OCI-LY3 (cell line): Measurements from ENCODE around the gene ADORA2A.

Experiments
- H2AFZ ChIP-seq: fragments of 200-600, 300-600 bp; shearing (Covaris generic); 2 replicates; pipeline ENCODE4 v1.6.0; 2014; ENCODE audit warnings: antibody characterized with exemption, low read depth, low read length
- H3K27ac ChIP-seq: fragments of 200-600, 300-600 bp; sonication (generic); 2 replicates; pipeline ENCODE4 v1.5.1; 2014; ENCODE audit warnings: mild to moderate bottlenecking, low read length, moderate library complexity, mixed read lengths
- H3K27me3 ChIP-seq: fragments of 200-600, 300-600 bp; sonication (generic); 2 replicates; pipeline ENCODE4 v1.6.1; 2014; ENCODE audit warnings: low read depth, low read length, mixed read lengths
- H3K36me3 ChIP-seq: fragments of 200-600, 300-600 bp; sonication (generic); replicated peaks from 2 replicates; pipeline ENCODE3; 2014; ENCODE audit warnings: low read depth, low read length, mixed read lengths
- H3K4me1 ChIP-seq: fragments of 300-600, 200-600 bp; sonication (generic); 2 replicates; pipeline ENCODE4 v1.6.1; 2014; ENCODE audit warnings: low read length, mixed read lengths
- H3K4me2 ChIP-seq: fragments of 200-600, 300-600 bp; sonication (generic); 2 replicates; pipeline ENCODE4 v1.6.1; 2014; ENCODE audit warnings: low read length, mixed read lengths
- H3K4me3 ChIP-seq: fragments of 300-600, 200-600 bp; sonication (generic); 2 replicates; pipeline ENCODE4 v1.5.1; 2014; ENCODE audit warnings: antibody characterized with exemption, mild to moderate bottlenecking, low read length, moderate library complexity
- H3K79me2 ChIP-seq: fragments of 300-600, 200-600 bp; shearing (Covaris generic); 2 replicates; pipeline ENCODE4 v1.6.1; 2014; ENCODE audit warnings: mild to moderate bottlenecking, low read length, mixed read lengths
- H3K9ac ChIP-seq: fragments of 300-600, 200-600 bp; shearing (Covaris generic); 2 replicates; pipeline ENCODE4 v1.6.0; 2014; ENCODE audit warnings: mild to moderate bottlenecking, low read length, moderate library complexity
- H3K9me3 ChIP-seq: fragments of 200-600, 300-600 bp; shearing (Covaris generic); 2 replicates; pipeline ENCODE4 v1.6.1; 2014; ENCODE audit warnings: low read length, mixed read lengths; ENCODE audit not compliant: insufficient read depth
- H4K20me1 ChIP-seq: fragments of 200-600, 300-600 bp; sonication (generic); 2 replicates; pipeline ENCODE4 v1.6.1; 2016; ENCODE audit warnings: low read length, mixed read lengths; ENCODE audit not compliant: insufficient read depth
- CTCF ChIP-seq: fragments of 200-600, 300-600 bp; sonication (generic); IDR thresholded peaks from 2 replicates; pipeline ENCODE4 v1.5.1; 2014; ENCODE audit warnings: antibody characterized with exemption, low read length, low read depth
- EZH2phosphoT487 ChIP-seq: fragments of 200-600 bp; shearing (Covaris generic); IDR thresholded peaks from 2 replicates; pipeline ENCODE4 v1.6.1; 2018; ENCODE audit warnings: antibody characterized with exemption, mixed run types, low read depth

The ADORA2A gene

GRCh38 chr22:24417901-24418641, 9.3 kb upstream of the ADORA2A start:
- H3K4me1 ChIP-seq, result 0 out of 2 replicates have a peak, but pooled peaks cover 4% of the 10 kb centered on the region
- H3K27ac ChIP-seq, result no peak overlapping the region
- H3K36me3 ChIP-seq, result peaks cover 13% of the 10 kb centered on the region
- H2AFZ ChIP-seq, result no peak overlapping the region
- H3K4me3 ChIP-seq, result no peak overlapping the region
- H3K9me3 ChIP-seq, result no peaks in the 10 kb centered on the region
- H3K27me3 ChIP-seq, result no peaks in the 10 kb centered on the region
- H3K79me2 ChIP-seq, result no peaks in the 10 kb centered on the region
- H4K20me1 ChIP-seq, result peaks cover 3% of the 10 kb centered on the region; the same call in 1 of the 2 replicates
- H3K4me2 ChIP-seq, result no peak overlapping the region
- TF ChIP-seq CTCF (no peak), EZH2phosphoT487 (no peak)
- no peak overlapping the region for H3K9ac ChIP-seq

DNA sequence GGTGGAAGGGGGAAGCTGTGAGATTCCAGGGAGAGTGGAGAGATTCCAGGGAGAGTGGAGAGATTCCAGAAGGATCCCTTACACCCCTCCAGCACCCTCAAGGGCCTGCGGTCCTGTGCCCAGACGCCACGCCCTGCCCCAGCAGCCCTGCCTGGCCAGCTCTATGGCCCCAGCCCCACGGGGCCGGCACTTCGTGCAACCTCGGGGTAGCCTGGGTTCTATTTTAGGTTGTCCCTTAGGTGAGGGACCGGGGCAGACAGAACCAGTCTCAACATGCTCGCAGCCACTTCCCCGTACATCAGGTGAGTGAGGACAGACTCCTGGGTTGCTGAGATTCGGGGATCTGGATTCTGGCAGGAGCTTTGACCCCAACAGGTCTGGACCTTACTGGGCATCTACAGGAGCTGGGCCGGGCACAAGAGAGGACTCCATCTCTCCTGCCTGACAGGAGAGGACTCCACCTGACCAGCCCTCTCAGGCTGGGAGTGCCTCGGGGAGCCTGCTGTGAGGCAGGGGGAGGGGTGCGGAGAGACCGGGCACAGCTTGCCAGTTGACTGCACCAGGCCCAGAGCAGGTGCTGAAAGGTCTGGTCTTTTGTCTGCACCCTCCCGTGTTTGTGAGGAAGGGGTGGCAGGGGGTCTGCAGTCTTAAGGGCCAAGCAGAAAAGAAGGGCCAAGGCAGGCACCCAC, 8.5 kb upstream of the ADORA2A start:
- Histone ChIP-seq H3K79me2 (no peaks in the 10 kb centered on the region), H3K27me3 (no peaks in the 10 kb centered on the region), H3K4me1 (0 out of 2 replicates have a peak, but pooled peaks cover 4% of the 10 kb centered on the region), H3K4me3 (no peak overlapping the region), H2AFZ (no peak overlapping the region), H3K4me2 (no peak overlapping the region), H3K27ac (no peak overlapping the region), H3K9me3 (no peaks in the 10 kb centered on the region), H4K20me1 (peaks cover 3% of the 10 kb centered on the region; the same call in 1 of the 2 replicates), H3K36me3 (peaks cover 13% of the 10 kb centered on the region), H3K9ac (no peak overlapping the region)
- TF ChIP-seq EZH2phosphoT487 (no peak), CTCF (no peak)

- H3K36me3 ChIP-seq, result peaks cover 13% of the 10 kb centered on the region
- H3K4me3 ChIP-seq, result no peak overlapping the region
- H3K4me2 ChIP-seq, result no peak overlapping the region
- peaks cover 3% of the 10 kb centered on the region; the same call in 1 of the 2 replicates for H3K27me3 ChIP-seq
- no peaks in the 10 kb centered on the region for H3K79me2 ChIP-seq
- no peak overlapping the region for H3K9ac ChIP-seq
- TF ChIP-seq EZH2phosphoT487 (no peak), CTCF (no peak)
- H3K27ac ChIP-seq, result no peak overlapping the region
- no peaks in the 10 kb centered on the region for H3K9me3 ChIP-seq
- peaks cover 3% of the 10 kb centered on the region; the same call in 1 of the 2 replicates for H4K20me1 ChIP-seq
- no peak overlapping the region for H2AFZ ChIP-seq
- 0 out of 2 replicates have a peak, but pooled peaks cover 4% of the 10 kb centered on the region for H3K4me1 ChIP-seq
Observed at GRCh38 chr22:24419475-24419850, 7.9 kb upstream of the ADORA2A start.
